Right cardiac atrium (tissue), 5 donors: ENCODE measurements around the gene FUT7. TPM values are rescaled to one million over a fixed set of nuclear protein-coding genes. Genes with fewer than 3 reads are reported as not detected.
A peak's percentile ranks its signal among the peaks of the same experiment; 100 is the strongest.

Source experiments
- ATAC-seq, 2 donors: fragments of 200-7000 bp; cut with Tn5 transposase; one replicate each; pipeline versions ENCODE4 v1.8.0 to v1.9.1; 2020; ENCODE audit warnings: moderate library complexity in 2 of 2, mild to moderate bottlenecking in 1 of 2
- DNase-seq, 3 donors: peaks; one replicate each; pipeline ENCODE4 v3.0.0-alpha.2; 2020
- H3K27ac ChIP-seq: one replicate; pipeline ENCODE4 v1.5.1; 2013; ENCODE audit warnings: mild to moderate bottlenecking, low read length, control low read depth, moderate library complexity
- H3K27me3 ChIP-seq: one replicate; pipeline ENCODE4 v1.6.1; 2013; ENCODE audit not compliant: control insufficient read depth, insufficient read depth
- H3K4me1 ChIP-seq: one replicate; pipeline ENCODE4 v1.6.1; 2013; ENCODE audit warnings: low read length; ENCODE audit not compliant: control insufficient read depth, insufficient read depth
- H3K4me3 ChIP-seq: one replicate; pipeline ENCODE4 v1.5.1; 2013; ENCODE audit warnings: low read length, control low read depth
- H3K9me3 ChIP-seq: one replicate; pipeline ENCODE4 v1.6.1; 2013; ENCODE audit warnings: low read length; ENCODE audit not compliant: control insufficient read depth
- WGBS: extraction: QIAGEN DNeasy Blood & Tissue Kit; methylation state at CpG from one replicate; pipeline ENCODE4 v1.1.7; 2013; 5-methylcytosine and 5-hydroxymethylcytosine counted together
- intact Hi-C, 4 donors: fragments of 100-400 bp; cut with DNase I; formaldehyde crosslinking; loops; one replicate each; pipeline versions ENCODE4 v1.11.0 to v1.14.0; 2022 to 2023
- polyA plus RNA-seq: library from polyadenylated mRNA; stranded (reverse); fragments of 200-250 nt; gene quantifications from one replicate; pipeline ENCODE4 v1.2.3, GENCODE V29; 2013
- total RNA-seq, 4 donors: library from RNA; stranded (reverse); fragmentation: NEBNext Ultra II Directional; extraction: Animal tissue kit (Norgen Biotek cat#: 25700); gene quantifications; one replicate each; pipeline ENCODE4 v1.2.1, GENCODE V29; 2021
- donor health status: healthy with polysubstance abuse.
- donor health status: DM: no; HTN: yes; CAD: no.
- donor health status: DM: no; HTN: no; CAD: no.
- donor health status: DM: no; HTN: yes; CAD: no; lungs with severe emphysema.
- donor health status: DM: yes; HTN: yes; CAD: no.

Gene FUT7
- total and polyA plus RNA-seq, 5 donors: 0.07 to 0.24 (median 0.14) TPM; not detected in 1

DNA sequence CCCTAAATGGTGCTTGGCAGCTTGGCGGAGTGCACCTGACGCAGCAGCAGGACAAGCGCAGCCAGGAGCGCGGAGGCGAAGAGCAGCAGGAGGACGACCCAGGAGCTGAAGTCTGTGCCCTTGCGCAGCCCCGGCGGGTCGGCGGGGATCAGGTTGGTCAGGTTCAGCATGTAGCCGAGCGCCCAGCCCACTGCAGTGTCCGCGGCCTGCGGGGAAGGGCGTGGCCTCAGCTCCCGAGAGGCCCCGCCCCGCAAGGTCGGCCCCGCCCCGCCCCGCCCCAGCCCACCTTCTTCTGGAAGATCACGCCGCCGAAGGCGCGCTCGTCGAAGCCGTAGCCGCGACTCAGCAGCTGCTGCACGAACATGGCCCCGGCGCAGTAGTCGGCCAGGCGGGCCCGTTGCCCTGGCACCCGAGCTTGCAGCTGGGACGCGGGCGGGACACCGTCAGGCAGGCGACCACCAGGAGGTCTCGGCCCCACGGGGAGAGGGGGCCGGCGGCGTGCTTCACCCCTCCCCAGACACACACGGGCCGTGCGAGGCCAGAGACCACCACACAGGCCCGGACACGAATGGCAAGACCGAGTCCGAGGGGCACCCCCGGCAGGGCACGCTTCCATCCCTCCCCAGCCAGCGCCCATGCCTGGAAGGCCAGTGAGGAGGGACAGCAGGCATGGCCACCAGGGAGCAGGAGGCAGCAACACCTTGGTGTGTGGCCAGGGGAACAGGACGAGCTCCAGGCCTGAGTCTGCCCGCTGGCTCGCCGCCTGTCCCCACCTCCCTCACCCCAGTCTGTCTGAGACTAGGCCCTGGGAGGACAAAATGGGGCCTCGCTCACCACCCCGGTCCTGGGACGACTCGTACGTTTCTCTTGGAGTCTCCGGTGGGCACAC is 17.0 kb upstream of the FUT7 start:
- H3K4me1 ChIP-seq: peaks cover 2% of the 10 kb centered on the region
- no peak overlapping the region for H3K4me3 ChIP-seq
- 42% methylated on average over 72 of the region's 72 CpGs for WGBS
- DNase-seq (peak in 1 of 3 donors; percentile 61), ATAC-seq (no peak)
- no peaks in the 10 kb centered on the region for H3K9me3 ChIP-seq
- intact Hi-C loops: loop anchor here in 1 of 4 donors (2.0 kb wide), 1 partner anchor 16 kb away; no protein-coding TSS in a partner anchor
- H3K27me3 ChIP-seq: no peaks in the 10 kb centered on the region
- H3K27ac ChIP-seq: no peak overlapping the region

DNA sequence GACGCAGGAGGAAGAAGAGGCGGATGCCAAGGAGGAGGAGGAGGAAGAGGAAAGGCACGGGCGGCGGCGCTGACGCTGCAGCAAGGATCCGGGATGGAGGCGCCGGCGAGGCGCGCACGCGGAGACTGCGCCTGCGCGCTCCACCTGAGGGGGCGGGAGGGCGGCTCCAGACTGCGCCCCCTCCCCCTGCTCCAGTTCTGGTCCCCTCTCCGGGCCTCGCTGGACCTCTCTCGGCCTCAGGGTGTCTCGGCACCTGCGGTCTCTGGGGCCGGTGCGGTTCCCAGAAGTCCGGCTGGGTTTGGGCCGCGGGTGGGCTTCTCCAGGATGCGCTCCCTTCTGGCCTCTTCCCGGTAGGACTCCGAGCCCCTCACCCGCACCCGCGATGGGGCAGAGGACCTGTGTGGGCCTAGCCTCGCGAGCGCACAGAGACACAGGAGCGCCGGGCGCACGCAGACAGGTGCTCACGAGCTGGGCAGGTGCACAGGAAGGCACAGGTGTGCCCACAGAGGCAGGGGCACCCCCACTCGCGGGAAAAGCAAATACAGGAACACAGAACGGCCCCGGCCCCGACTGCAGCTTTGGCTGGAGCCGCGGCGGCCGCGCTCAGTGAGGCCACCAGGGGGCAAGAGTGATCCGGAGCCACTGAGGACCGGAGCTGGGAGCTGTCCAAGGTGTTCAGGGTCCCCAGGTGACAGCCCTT is 14.3 kb upstream of the FUT7 start, which contains the start of gene NPDC1:
TSS of gene NPDC1 (minus strand) at position 90 of the 700 bp plus-strand sequence. CDS start 188 bp downstream, outside the sequence.
- Histone ChIP-seq H3K27ac (peak within 1 kb of the TSS; percentile 61), H3K4me1 (peaks cover 2% of the 10 kb centered on the region), H3K27me3 (no peaks in the 10 kb centered on the region), H3K4me3 (peak within 1 kb of the TSS; percentile 84), H3K9me3 (no peaks in the 10 kb centered on the region)
- peak; percentile 80 to 94 (median 94) for DNase-seq
- intact Hi-C loops: no loop called here
- peak; percentile 51 to 58 for ATAC-seq
- WGBS: under 1% methylated on average over 57 of the region's 57 CpGs

DNA sequence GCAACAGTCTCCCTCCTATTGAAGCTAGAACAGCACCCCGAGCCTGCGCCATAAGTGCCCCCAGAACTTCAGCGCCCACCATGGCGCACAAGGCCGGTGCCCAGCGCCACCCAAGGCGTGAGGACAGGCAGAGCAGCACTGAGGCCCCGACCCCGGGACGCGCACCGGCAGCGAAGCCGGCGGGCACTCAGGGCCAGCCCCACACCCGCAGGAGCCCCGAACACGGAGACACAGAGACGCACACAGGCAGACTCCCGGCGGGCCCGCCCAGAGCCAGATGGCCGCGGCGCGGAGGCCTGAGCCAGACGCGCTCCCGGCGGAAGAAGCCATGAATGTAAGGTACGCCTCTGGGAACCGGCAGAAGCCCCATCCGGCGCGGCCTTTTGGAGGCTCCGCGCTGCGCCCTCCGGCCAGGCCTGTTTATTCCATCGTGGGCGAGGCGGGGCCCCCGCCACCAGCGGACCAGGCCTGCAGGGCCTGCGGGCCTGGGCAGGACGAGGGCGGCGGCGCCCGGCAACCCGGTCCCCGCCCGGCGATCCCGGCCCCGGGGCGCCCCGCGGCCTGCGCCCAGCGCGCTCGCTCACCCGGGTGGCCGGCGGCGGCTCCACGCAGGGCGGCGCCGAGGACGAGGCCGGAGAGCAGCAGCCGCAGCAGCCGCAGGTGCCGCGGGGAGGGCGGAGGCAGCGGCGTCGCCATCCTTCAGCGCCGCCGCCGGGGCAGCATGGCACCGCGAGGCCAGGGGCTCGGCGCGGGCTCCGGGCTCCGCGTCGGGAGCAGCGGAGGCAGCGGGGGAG is 13.6 kb upstream of the FUT7 start:
- H3K4me1 ChIP-seq: peaks cover 2% of the 10 kb centered on the region
- H3K9me3 ChIP-seq: no peaks in the 10 kb centered on the region
- H3K27ac ChIP-seq: peak overlapping the region; percentile 26
- intact Hi-C loops: no loop called here
- ATAC-seq: no peak
- peak in 1 of 3 donors; percentile 82 for DNase-seq
- WGBS: 2% methylated on average over 96 of the region's 96 CpGs
- H3K4me3 ChIP-seq: peak overlapping the region; percentile 84
- no peaks in the 10 kb centered on the region for H3K27me3 ChIP-seq

DNA sequence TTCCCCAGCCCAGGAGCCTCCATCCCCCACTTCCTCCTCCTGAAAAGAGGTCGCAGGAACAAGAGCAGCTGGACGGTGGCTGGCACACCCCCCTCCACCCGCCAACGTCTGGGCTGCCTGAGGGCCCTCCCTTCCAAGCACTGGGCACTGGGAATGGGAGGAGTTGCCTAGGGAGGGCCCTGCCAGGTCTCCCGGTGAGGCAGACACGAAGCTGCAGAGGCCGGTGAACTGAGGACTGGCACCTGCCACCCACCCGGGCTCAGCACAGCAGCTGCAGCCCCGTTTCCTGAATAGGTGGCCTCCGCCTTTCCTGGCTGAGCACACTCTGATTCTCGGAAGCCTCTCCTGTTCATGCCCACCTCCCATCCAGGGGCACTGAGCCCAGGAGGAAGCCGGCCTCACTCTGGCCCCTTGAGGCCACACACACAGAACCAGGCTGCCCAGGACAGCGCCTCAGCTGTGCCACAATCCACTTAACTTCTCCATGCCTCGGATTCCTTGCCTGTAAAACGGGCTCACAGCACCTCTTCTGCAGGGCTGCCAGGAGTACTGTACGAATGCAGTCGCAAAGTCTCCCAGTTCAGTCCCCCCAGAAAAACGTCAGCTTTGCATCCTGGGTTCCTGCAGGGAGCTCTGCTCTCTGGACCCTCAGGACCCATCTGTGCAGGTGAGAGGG is 12.8 kb upstream of the FUT7 start:
- DNase-seq: peak in 2 of 3 donors; percentile 64 to 77
- 36% methylated on average over 18 of the region's 18 CpGs for WGBS
- H3K4me1 ChIP-seq: peaks cover 2% of the 10 kb centered on the region

GRCh38 chr9:137044037-137044436 is 12.1 kb upstream of the FUT7 start:
- intact Hi-C loops: no loop called here
- Histone ChIP-seq H3K9me3 (no peaks in the 10 kb centered on the region), H3K4me1 (peaks cover 2% of the 10 kb centered on the region), H3K4me3 (peak overlapping the region; percentile 13), H3K27me3 (no peaks in the 10 kb centered on the region), H3K27ac (peak overlapping the region; percentile 33)
- no peak for ATAC-seq
- WGBS: 69% methylated on average over 12 of the region's 12 CpGs
- DNase-seq: no peak

More for the DNA sequence above, 12.8 kb upstream of the FUT7 start:
- no peaks in the 10 kb centered on the region for H3K9me3 ChIP-seq
- peak overlapping the region; percentile 84 for H3K4me3 ChIP-seq
- no peaks in the 10 kb centered on the region for H3K27me3 ChIP-seq
- intact Hi-C loops: no loop called here
- ATAC-seq: peak; percentile 9 to 25
- peak overlapping the region; percentile 33 for H3K27ac ChIP-seq

- intact Hi-C loops: no loop called here
- DNase-seq (peak; percentile 86 to 91 (median 88)), ATAC-seq (peak; percentile 64 to 75)
- Histone ChIP-seq H3K4me1 (peaks cover 2% of the 10 kb centered on the region), H3K27ac (peak overlapping the region; percentile 33), H3K4me3 (no peak overlapping the region), H3K9me3 (no peaks in the 10 kb centered on the region), H3K27me3 (no peaks in the 10 kb centered on the region)
- WGBS: 59% methylated on average over 36 of the region's 36 CpGs
Observed at GRCh38 chr9:137042751-137043727, 11.2 kb upstream of the FUT7 start.

GRCh38 chr9:137041124-137041523 is 9.2 kb upstream of the FUT7 start:
- Histone ChIP-seq H3K27ac (no peak overlapping the region), H3K27me3 (no peaks in the 10 kb centered on the region), H3K4me1 (no peaks in the 10 kb centered on the region), H3K9me3 (no peaks in the 10 kb centered on the region), H3K4me3 (no peak overlapping the region)
- DNase-seq: no peak
- intact Hi-C loops: no loop called here
- ATAC-seq: no peak
- 58% methylated on average over 16 of the region's 16 CpGs for WGBS

DNA sequence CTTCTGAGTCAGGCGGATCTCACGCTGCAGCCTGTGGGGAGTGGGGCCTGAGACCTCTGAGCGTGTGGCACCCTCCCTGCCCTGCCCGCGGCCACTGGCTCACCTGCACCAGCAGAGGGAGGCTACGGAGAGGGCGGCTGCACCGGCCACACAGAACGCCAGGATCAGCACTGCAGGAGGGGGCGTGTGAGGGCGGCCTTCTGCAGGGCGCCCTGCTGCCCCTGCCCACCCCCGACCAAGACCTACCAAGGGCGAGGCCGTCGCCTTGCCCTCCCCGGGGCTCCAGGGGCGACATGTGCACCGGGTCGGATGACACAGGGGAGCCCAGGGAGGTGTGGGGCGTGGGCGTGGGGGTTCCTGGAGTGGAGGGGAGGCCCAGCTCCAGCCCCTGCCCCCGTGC is 8.7 kb upstream of the FUT7 start:
- Histone ChIP-seq H3K4me1 (no peaks in the 10 kb centered on the region), H3K27me3 (no peaks in the 10 kb centered on the region), H3K9me3 (no peaks in the 10 kb centered on the region), H3K27ac (no peak overlapping the region), H3K4me3 (no peak overlapping the region)
- no peak for ATAC-seq
- intact Hi-C loops: no loop called here
- WGBS: 89% methylated on average over 23 of the region's 23 CpGs
- DNase-seq: no peak

DNA sequence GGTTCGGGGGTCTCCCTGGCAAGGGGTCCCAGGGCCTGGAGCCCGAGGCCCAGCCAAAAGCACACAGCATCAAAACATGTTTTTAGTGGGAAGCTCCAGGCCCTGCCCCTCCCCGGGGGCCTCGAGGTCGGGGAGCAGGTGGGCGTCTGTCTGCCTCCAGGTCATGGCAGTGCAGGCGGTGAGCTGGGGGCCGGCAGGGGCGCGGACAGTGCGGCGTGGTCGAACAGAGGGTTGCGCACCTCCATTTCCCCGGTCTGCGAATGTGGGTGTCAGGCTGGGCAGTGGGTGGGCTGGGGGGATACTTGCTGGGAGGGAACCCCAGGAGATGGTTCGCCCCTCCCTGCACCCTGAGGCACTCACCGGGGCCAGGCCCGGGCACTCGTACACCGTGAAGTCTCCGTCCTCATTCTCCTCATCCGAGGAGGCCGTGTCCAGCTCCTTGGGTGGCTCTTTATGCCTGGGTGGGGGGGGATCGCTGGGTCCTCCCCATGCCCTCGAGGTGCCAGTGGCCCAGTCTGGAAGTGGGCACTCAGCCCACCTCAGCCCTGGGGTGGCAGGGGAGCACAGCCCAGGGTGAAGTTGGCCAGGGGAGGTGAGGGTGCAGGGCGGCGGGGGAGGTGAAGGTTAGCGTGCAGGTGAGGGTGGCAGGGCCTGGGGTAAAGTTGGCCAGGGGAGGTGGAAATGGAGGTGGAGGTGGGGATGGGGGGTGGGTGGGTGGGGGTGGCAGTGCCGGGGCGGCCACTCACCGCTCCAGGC is 7.9 kb upstream of the FUT7 start:
- H3K27me3 ChIP-seq: no peaks in the 10 kb centered on the region
- H3K4me3 ChIP-seq: no peak overlapping the region
- DNase-seq: peak in 1 of 3 donors; percentile 54
- no peak for ATAC-seq
- WGBS: 93% methylated on average over 32 of the region's 32 CpGs
- no peak overlapping the region for H3K27ac ChIP-seq
- intact Hi-C loops: loop anchor here in 3 of 4 donors (5.0 to 10.0 kb wide), 3 partner anchors 92 to 252 kb away; partner anchors contain the start of genes C8G (in 2 of the 3) and FBXW5 (in 1 of the 3)
- H3K9me3 ChIP-seq: no peaks in the 10 kb centered on the region
- H3K4me1 ChIP-seq: no peaks in the 10 kb centered on the region
